NCI-H2227 (cell line): Measurements from ENCODE around the gene KCP.
A peak's percentile ranks its signal among the peaks of the same experiment; 100 is the strongest.

ENCODE experiments used
- DNase-seq: peaks from one replicate; lab custom pipeline; 2025; ENCODE audit not compliant: unreplicated experiment; lab: John Stamatoyannopoulos, UW

The KCP gene

DNA sequence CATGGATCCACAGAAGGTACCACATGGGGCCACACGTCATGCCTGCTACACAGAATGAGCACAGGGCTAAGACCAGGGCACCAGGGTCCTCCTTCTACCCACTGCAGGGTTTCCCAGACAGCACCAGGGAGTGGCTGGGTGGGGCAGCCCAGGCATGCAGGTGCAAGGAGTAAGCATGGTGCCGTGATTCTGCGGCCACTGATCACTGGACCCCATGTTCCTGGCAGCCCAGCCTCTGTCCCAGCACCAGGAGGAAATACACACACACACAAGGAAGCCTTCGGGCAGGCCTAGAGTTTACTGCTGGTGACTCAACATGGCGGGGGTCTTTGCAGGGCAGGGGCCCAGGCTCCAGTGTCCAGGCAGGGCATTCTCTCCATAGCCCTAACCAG is 33.9 kb downstream of the KCP start:
- no peak for DNase-seq

DNA sequence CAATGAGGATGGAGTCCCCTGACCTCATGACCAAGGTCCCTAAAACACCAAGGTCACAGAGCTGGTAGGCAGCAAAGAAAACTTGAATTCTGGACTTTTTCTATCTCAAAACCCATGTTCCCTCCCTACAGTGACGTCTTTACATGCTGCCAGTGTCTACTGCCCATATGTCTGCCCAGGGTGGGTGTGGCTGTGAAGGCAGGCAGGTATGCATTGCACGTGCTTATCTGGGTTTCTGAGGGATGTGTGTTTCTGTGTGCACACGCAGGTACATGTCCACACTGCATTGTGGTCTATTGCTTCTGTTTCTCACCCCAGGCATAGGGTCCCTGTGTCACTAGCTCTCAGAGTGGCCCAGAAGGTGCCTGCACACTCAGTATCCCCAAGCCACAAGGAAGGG is 34.4 kb downstream of the KCP start:
- DNase-seq: no peak

DNA sequence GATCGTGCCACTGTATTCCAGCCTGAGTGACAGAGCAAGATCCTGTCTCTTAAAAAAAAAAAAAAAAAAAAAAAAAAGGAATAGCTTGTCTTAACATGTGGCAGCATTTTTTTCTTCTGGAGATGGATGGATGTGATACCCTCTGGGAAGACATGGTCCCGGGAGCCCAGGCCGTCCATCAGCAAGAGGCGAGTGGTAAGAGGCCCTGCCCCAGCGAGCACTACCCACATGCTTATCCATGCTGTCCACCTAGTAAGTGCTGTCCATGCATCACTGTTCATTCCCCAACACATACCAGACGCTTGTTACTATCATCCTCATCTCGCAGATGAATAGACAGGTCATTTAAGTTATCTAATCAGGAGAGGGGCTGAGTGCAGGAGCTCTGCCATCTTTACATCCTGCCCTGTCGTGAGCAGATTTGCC is 35.0 kb downstream of the KCP start:
- no peak for DNase-seq

DNA sequence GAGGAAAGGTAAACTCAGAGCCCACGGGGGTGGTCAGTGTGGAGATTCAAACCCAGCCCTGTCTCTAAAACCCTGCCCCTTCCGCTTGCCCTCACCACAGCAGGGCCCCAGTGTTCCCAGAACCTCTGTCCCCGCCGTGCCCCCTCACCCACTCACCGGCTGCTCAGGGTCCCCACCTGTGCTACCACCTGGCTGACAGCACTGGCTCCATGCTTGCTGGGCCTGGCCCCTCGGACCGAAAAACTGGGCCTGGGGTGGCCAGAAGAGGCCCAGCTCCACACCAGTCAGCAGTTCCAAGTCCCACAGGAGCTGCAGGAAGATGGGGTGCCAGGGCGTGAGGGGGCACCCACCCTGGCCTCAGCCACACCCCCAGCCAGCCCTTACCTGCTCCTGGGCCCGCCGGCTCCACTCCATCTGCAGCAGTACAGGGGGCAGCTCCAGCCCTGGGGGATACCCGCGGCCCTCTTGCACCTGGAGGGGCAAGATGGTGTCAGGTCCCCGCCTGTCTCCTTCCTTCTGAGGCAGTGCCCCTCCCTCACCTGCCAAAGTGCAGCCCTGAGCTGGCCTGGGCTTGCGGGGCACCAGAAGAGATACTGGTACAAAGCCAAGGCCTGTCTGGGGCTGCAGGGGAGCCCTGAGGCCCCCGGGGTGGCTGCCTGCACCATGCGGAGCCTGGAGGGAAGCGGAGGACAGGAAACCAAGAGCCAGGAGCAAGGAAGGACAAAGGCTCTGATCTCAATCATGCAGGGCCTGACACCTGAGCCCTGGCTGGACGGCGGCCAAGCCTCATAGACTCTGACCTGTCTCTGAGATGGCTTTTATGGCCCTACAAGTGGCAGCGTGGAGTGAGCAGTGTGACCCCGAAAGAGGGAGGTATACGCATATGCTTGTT is 36.1 kb downstream of the KCP start:
- DNase-seq: no peak

DNA sequence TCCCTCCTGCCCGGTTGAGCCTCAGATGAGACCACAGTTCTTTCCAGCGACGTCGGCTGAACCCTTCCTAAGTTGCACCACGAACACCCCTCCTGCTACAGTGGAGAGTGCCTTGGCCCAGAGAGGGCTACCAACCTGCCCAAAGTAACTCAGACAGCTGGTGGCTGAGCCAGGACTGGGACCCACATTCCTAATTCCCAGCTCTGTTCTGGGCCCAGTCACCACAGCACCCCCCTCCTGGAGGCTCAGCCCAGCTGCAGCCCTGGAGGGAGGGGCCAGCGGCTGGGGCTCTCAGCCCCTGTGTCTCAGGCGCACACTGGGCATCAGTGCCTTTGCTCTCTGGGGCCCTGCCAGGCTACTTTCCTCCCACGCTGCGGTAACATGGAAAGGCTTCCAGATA is 37.3 kb downstream of the KCP start:
- no peak for DNase-seq

DNA sequence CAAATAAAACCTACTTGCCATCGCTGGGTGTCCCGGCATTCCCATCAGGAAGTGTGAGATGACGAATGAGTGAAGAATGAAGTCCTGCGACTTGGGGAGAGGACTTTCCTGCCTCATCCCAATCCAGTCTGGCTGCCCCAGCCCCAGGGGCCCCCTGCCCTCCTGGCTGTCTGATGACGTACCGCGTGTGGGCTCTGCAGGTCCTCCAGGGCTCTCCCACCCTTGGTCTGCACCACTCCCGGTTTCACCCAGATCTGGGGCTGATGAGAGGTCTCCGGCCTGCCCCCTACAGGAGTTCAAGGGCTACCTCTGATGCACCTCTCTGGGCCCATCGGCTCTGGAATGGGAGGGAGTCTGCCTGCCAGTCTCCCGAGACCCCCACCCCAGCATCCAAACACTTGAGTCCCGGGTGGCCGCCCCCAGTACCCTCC is 38.1 kb downstream of the KCP start:
- DNase-seq: no peak

DNA sequence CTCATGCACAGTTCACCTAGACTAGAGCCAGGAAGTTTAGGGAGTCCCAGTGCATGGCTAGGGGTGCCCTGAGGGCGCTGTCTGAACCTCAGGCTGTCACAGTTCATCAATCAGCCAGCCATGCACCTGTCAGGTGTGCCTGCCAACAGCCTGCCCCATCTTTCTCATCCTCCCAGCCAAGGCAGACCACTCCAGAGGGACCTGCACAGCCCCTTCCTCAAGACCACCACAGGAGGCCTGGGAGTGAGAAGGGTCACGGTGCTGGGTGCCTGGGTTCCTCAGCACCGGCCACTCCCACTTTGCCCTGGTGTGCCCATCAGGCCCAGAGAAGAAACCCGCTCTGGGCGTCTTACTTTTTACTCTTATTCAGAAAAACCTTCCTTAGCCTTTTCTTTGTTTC is 39.5 kb downstream of the KCP start:
- no peak for DNase-seq

DNA sequence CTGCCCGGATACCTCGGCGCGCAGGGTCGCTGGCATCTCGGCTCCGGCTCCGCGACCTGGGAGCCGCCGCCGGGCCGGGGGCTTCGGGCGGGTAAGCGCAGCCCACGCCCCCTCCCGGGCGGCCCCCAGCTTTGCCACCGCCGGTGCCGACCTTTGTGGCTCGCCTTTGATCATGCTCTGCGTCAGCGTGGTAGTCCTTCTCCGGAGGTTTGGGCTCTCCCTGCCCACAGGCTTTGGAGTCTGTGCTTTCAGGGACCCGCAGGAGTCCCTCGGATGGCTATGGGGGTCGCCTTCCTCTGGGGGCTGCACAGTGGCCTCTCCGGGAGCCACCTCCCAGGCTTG is 40.6 kb downstream of the KCP start:
- DNase-seq: peak; percentile 52

DNA sequence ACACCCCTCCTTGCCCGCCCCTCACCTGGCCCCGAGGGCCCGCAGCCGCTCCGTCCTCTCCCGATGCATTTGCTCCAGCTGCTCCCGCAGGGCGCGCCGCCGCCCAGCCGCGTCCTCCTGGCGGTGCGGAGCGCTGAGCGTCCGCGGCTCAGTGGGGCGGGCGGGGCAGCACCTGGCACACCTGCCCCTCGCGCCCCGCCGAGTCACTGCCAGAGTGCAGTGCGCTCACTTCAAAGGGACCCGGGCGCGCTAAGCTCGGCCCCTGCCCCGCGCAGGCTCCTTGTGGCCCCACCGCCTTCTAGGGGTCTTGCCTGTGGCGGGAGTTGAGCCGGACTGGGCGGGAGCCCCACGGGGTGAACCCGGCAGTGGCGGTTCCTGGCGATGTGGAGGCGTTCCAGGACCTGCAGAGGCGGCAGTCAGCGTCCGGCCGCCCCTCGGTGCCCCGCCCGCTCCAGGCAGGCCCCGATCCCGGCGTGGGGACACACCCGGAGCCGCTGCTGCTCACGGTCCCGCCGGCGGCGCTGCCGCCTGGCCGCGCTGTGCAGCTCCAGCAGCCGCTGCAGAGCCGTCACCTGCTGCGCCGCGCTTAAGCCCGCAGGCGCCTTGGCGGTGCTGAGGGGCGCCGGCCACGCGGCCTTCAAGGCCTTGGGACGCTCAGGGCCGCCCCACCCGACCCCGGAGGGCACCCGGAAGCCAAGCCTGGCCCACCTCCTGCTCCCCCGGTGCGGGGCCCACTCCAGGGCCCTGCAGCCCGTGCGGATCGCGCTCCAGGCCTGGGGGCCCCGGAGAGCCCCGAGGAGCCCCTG is 41.2 kb downstream of the KCP start:
- peak; percentile 73 for DNase-seq

DNA sequence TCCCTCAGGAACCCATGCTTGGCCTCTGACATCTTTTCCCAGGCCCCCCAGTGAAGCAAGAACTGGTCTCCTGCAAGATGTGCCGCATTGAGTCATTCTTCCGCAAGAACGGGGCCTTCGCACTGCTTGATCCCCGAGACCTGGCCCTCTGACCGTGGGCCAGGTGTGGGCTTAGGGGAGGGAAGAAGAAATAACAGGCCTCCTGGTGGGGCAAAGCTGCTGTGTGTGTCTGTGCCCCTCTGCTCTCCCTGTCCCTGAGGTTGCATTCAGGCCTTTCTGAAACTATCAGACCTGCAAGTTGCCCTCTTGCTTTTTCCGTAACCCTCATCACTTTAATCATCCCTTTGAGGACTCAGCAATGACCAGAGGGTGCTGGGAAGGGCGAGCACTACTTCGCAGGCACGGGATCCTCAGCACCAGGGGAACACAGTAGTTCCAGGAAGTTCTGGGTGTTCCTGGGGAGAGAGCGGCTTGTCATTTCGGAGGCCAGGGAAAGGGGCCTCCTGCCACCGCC is 41.8 kb downstream of the KCP start:
- no peak for DNase-seq

DNA sequence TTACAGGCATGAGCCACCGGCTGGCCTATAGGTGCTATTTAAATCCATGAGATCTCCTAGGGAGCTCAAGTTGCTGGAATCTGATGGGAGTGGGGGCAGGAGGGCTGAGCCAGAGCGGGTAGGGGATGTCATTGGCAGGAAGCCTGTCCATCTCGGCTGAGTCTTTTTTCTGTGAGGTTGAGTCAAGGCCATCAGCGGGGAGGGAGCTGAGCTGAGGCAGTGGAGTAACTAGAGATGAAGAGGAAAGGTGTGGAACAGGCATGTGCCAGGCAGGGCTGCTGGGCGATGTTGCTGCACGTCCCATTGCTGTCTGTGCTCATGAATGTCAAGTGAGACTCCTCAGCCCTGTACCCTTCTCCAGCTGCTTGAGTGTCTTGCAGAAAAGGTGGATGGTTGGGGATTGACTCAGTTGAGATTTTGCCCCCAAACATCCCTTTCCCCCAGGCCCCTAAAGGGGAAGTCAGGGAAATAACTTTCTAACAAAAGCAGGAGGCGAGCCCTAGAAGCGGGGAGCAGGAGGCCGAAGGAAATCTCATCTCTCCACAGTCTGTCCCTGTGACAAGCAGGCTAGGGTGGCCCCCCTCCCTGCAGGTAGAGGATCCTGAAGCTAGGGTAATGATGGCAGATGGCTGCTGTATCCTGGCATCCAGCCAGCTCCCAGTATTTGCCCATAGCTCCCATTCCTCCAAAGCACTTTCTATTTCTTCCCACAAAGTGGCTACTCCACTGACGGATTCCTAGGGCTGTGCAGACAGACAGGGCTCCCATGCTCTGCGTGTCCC is 42.5 kb downstream of the KCP start:
- DNase-seq: peak; percentile 57

DNA sequence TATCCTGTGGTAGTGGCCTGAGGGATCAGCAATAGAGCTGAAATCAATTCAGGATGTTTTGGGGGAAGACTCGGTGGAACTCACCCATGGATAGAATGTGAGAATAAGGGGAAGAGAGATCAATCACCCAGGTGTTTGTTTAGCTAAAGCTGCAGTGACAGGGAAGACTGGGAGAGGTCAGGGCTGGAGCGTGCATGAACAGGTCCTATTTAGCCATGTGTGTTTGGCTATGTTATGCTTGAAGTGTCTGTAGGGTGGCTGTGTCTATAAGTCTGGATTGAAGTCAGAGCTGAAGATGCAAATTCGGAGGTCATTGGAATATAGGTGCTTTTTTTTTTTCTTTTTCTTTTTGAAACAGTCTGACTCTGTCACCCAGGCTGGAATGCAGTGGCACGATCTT is 43.3 kb downstream of the KCP start:
- DNase-seq: no peak

DNA sequence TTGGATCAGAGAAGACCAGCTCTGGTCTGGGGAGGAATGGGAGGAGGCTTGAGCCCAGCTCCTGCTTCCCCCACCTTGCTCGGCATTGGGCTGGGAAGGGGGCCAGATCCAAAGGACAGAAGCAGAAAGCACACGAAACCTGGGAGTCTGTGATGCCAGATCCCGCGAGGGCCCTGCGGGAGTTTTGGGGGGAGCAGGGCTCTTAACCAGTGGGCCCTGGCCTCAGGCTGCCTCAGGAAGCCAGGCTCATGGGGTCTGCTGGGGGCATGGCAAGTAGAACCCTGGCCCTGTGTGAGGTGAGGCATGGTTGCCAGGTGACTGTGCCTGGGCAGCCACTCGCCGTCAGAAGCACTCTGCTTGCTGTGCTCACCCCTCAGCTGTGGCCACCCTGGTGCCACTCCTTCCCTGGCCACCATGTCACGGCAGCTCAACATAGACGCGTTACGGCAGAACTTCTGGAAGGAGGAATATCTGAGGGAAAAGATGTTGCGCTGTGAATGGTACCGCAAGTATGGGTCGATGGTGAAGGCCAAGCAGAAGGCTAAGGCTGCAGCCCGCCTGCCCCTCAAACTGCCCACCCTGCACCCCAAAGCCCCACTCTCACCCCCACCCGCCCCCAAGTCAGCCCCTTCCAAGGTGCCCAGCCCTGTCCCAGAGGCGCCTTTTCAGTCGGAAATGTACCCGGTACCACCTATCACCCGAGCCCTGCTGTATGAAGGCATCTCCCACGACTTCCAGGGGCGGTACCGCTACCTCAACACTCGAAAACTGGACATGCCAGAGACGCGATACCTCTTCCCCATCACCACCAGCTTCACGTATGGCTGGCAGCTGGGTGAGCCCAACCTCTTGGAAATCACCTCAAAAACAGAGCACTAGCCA is 44.3 kb downstream of the KCP start:
- DNase-seq: no peak

DNA sequence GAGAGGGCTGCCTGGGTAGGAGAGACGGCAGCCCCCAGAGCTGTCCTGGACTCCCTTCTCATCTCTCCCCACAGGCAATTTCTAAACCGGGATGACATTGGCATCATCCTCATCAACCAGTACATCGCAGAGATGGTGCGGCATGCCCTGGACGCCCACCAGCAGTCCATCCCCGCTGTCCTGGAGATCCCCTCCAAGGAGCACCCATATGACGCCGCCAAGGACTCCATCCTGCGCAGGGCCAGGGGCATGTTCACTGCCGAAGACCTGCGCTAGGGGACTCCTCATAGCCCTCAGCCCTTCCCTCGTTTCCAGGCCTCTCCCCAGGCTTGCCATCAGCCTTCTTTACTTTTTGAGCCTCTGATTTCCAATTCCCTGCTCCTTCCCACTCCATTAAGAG is 45.2 kb downstream of the KCP start:
- no peak for DNase-seq

DNA sequence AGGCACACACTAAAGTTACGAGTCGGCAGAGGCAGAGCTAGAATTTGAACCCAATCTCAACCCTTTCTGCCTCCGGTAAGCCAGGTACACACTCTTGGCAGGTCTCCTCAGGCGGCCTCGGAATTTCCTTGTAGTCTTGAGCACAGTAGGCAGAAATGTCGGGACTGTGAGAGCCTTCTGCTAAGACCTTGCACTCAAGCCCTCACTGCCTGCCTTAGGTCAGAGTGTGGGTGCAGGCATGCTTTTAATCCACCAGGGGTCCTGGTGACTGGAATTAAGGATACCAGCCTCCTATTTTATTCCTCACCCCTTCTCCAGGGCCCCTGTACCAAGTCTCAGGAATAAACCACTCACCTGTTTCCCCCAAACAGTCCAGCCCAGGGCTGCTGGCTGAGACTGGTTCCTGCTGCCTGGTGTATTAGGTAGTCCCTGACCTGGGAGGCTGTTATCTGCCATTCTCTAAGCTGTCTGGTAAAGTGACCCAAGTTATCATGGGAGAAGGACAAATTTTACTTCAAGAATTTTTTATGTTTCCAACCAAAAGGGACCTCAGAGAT is 47.0 kb downstream of the KCP start:
- DNase-seq: peak; percentile 61

DNA sequence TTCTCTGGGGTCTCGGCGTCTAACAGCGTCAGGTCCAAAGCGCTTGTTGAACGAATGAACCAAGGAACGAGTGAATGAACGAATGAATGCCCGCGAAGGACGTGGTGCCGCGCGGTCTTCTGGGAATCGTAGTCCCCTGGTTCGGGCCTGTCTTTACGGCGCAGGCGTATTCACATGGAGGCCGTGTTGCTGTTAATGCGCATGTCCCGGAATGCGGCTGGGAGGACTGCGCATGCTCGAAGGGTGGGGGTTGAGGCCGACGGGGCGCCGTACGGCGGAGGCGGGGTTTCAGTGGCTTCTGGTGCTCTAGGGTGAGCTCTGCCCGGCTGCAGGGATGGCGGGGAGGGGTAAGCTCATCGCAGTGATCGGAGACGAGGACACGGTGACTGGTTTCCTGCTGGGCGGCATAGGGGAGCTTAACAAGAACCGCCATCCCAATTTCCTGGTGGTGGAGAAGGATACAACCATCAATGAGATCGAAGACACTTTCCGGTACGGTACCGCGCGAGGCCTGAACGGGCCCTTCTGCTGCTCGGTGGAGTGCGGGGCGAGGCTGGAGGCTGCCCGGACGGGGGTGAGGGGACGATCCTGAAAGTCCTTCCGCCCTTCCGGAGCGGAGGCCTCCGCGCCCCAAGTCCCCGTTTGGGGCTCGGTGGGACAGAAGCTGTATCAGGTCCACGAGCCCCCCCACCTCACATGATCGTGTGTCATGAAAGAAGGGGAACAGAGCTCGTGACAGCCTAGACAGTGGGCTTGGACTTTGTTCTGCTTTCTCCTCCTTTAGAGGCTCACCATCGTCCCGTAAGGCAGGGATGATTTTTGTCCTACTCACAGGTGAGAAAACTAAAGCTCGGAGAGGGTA is 47.7 kb downstream of the KCP start, which contains the start of gene ATP6V1F:
ATP6V1F (plus strand) TSS at position 286 of the 862 bp plus-strand sequence; CDS start at position 335, 49 bp downstream.
- DNase-seq: peak; percentile 99

DNA sequence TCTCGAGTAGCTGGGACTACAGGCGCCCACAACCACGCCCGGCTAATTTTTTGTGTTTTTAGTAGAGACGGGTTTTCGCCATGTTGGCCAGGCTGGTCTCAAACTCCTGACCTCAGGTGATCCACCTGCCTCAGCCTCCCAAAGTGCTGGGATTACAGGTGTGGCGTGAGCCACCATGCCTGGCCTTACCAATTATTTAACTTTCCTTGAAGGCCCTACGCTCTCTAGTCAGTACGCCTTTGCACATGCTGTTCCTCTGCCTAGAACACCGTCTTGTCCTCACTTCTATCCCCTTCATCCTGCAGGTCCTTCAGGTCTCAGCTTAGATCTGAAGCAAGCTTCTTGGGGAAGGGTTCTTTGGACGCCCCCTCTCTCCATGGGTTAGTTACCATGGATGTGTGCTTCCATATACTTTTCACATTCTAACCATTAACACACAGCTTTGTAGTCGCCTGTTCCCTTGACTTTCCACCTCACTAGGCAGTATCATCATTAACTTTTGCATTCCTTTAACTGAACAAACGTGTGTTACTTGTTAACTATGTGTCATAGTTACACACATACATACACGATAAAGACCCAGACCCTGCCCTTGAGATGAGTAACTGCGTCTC is 48.4 kb downstream of the KCP start:
- no peak for DNase-seq
